ENCODE data around the gene FASTKD1.

FASTKD1 gene

GRCh38 chr2:169495310-169495928, 78.2 kb downstream of the FASTKD1 start:
- H3K27ac ChIP-seq (ENCODE audit: extremely low read depth, low read depth, low read length): no peak overlapping the region
- H3K36me3 ChIP-seq (ENCODE audit: control insufficient read depth in 2 of 2, insufficient read depth in 1 of 2, low read length in 2 of 2): peaks cover 0 to 14% of the 10 kb centered on the region in 2 experiments; a peak in 2 of 3 replicates
- no peaks in the 10 kb centered on the region for H3K9me3 ChIP-seq (ENCODE audit: control insufficient read depth, insufficient read depth, low read depth, low read length)
- no peak for TF ChIP-seq ZNF555 (tag by site-specific recombination; conservative IDR thresholded peaks at IDR 0.05)
- no peak for TF ChIP-seq ZIC2 (tag by site-specific recombination; IDR thresholded peaks at IDR 0.05)
- CTCF ChIA-PET: interaction anchor here (0.6 to 1.1 kb wide), 2 partner anchors 44 to 1257 kb away, joined by 3 read pairs; no protein-coding TSS in a partner anchor
- H3K4me1 ChIP-seq (ENCODE audit: control insufficient read depth, insufficient read depth, low read length): no peaks in the 10 kb centered on the region
- no peak overlapping the region for H3K4me3 ChIP-seq (ENCODE audit: low read depth, low read length)
- POLR2A ChIA-PET: no interaction called here

GRCh38 chr2:169493360-169493759, 80.3 kb downstream of the FASTKD1 start:
- H3K36me3 ChIP-seq (ENCODE audit: control insufficient read depth in 2 of 2, insufficient read depth in 1 of 2, low read length in 2 of 2): peaks cover 9 to 11% of the 10 kb centered on the region in 2 experiments
- TF ChIP-seq, protein P1, sequence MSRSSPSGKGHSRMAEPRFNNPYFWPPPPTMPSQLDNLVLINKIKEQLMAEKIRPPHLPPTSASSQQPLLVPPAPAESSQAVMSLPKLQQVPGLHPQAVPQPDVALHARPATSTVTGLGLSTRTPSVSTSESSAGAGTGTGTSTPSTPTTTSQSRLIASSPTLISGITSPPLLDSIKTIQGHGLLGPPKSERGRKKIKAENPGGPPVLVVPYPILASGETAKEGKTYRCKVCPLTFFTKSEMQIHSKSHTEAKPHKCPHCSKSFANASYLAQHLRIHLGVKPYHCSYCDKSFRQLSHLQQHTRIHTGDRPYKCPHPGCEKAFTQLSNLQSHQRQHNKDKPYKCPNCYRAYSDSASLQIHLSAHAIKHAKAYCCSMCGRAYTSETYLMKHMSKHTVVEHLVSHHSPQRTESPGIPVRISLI (tag by site-specific recombination; IDR thresholded peaks at IDR 0.05): no peak
- TF ChIP-seq SCRT2 (tag by site-specific recombination; IDR thresholded peaks at IDR 0.05): no peak
- POLR2A ChIA-PET: no interaction called here
- H3K9me3 ChIP-seq (ENCODE audit: control insufficient read depth, insufficient read depth, low read depth, low read length): no peaks in the 10 kb centered on the region
- no peak overlapping the region for H3K27ac ChIP-seq (ENCODE audit: extremely low read depth, low read depth, low read length)
- no peaks in the 10 kb centered on the region for H3K4me1 ChIP-seq (ENCODE audit: control insufficient read depth, insufficient read depth, low read length)
- H3K4me3 ChIP-seq (ENCODE audit: low read depth, low read length): no peak overlapping the region
- CTCF ChIA-PET: interaction anchor here (0.6 to 2.1 kb wide), 2 partner anchors 14 to 320 kb away, joined by 7 to 9 read pairs; partner anchors contain the start of gene BBS5

DNA sequence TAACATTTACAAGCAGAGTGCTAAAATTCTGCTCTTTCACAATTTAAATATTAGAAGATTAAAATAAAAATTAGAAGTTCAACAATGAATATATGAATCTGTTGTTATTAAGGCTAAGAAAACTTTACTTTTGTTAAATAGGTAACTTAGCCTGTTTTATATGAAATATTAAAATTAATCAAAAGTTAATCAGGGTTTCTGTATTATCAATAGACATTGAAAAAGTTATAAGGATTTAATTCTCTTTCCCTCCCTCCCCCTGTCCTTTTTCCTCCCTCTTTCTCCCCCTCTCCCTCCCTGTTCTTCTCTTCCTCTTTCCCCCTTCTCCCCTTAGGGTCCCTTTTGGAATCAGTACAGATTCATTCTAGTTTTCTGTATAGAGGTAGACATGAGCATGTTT, 82.3 kb downstream of the FASTKD1 start:
- CTCF ChIA-PET: no interaction called here
- no peak for TF ChIP-seq ZNF426 (tag by site-specific recombination; IDR thresholded peaks at IDR 0.05)
- TF ChIP-seq SP7 (tag by site-specific recombination; IDR thresholded peaks at IDR 0.05): no peak
- no peak for TF ChIP-seq ZNF658 (tag by site-specific recombination; IDR thresholded peaks at IDR 0.05)
- no peak for TF ChIP-seq ZNF391 (tag by site-specific recombination; IDR thresholded peaks at IDR 0.05; ENCODE audit: borderline replicate concordance, low read depth)
- TF ChIP-seq BCL6B (tag by site-specific recombination; IDR thresholded peaks at IDR 0.05): no peak
- TF ChIP-seq ZFP3 (tag by site-specific recombination; IDR thresholded peaks at IDR 0.05; ENCODE audit: low read depth): no peak
- TF ChIP-seq ZNF600 (tag by site-specific recombination; IDR thresholded peaks at IDR 0.05): no peak
- TF ChIP-seq ZNF571 (tag by site-specific recombination; IDR thresholded peaks at IDR 0.05): no peak
- TF ChIP-seq HOXD13 (CRISPR knock-in tag; IDR thresholded peaks at IDR 0.05; ENCODE audit: borderline replicate concordance): no peak
- TF ChIP-seq RBAK (tag by site-specific recombination; IDR thresholded peaks at IDR 0.05): no peak
- TF ChIP-seq, protein P2, sequence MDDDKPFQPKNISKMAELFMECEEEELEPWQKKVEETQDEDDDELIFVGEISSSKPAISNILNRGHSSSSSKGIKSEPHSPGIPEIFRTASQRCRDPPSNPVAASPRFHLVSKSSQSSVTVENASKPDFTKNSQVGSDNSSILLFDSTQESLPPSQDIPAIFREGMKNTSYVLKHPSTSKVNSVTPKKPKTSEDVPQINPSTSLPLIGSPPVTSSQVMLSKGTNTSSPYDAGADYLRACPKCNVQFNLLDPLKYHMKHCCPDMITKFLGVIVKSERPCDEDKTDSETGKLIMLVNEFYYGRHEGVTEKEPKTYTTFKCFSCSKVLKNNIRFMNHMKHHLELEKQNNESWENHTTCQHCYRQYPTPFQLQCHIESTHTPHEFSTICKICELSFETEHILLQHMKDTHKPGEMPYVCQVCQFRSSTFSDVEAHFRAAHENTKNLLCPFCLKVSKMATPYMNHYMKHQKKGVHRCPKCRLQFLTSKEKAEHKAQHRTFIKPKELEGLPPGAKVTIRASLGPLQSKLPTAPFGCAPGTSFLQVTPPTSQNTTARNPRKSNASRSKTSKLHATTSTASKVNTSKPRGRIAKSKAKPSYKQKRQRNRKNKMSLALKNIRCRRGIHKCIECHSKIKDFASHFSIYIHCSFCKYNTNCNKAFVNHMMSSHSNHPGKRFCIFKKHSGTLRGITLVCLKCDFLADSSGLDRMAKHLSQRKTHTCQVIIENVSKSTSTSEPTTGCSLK (tag by site-specific recombination; IDR thresholded peaks at IDR 0.05): no peak
- no peak for TF ChIP-seq KLF10 (tag by site-specific recombination; IDR thresholded peaks at IDR 0.05)
- no peak for TF ChIP-seq ZNF560 (tag by site-specific recombination; IDR thresholded peaks at IDR 0.05; ENCODE audit: borderline replicate concordance)
- Histone ChIP-seq H3K4me1 (ENCODE audit: control insufficient read depth, insufficient read depth, low read length) (no peaks in the 10 kb centered on the region), H3K9me3 (ENCODE audit: control insufficient read depth, insufficient read depth, low read depth, low read length) (no peaks in the 10 kb centered on the region), H3K27ac (ENCODE audit: extremely low read depth, low read depth, low read length) (no peak overlapping the region), H3K4me3 (ENCODE audit: low read depth, low read length) (no peak overlapping the region), H3K36me3 (ENCODE audit: control insufficient read depth in 2 of 2, insufficient read depth in 1 of 2, low read length in 2 of 2) (peaks cover 11 to 12% of the 10 kb centered on the region in 2 experiments)
- POLR2A ChIA-PET: no interaction called here

All from HEK293 (cell line).